RWPE1 (cell line): ENCODE results near the gene GNAZ.

Source experiments
- CTCF ChIA-PET: fragments of 350-600 bp; sonication (Branson Sonifier 250); formaldehyde crosslinking; extraction: SDS; loops from one replicate; lab custom pipeline; 2021; lab: Yijun Ruan, JAX
- POLR2A ChIA-PET: fragments of 400-600 bp; formaldehyde crosslinking; extraction: SDS; loops from one replicate; lab custom pipeline; 2020; ENCODE audit warnings: antibody characterized with exemption; ENCODE audit not compliant: low non-redundant PET; lab: Yijun Ruan, JAX
- DNase-seq: peaks from one replicate; pipeline ENCODE4 v3.0.0; 2012; ENCODE audit warnings: low spot score
- H3K27ac ChIP-seq: fragments of 450-650 bp; 2 replicates; pipeline ENCODE4 v1.5.1; 2017
- TF ChIP-seq, protein P1 (sequence below): fragments of 450-650 bp; conservative IDR thresholded peaks from 2 replicates; pipeline ENCODE4 v1.5.1; 2017; ENCODE audit warnings: low read depth, mild to moderate bottlenecking

Gene GNAZ

GRCh38 chr22:23154461-23154860 lies 84.1 kb downstream of the GNAZ start:
- DNase-seq, result no peak
- POLR2A ChIA-PET, result no interaction called here
- CTCF ChIA-PET, result no interaction called here

GRCh38 chr22:23155143-23155542 lies 84.8 kb downstream of the GNAZ start:
- POLR2A ChIA-PET, result no interaction called here
- no peak for DNase-seq
- TF ChIP-seq, protein P1, sequence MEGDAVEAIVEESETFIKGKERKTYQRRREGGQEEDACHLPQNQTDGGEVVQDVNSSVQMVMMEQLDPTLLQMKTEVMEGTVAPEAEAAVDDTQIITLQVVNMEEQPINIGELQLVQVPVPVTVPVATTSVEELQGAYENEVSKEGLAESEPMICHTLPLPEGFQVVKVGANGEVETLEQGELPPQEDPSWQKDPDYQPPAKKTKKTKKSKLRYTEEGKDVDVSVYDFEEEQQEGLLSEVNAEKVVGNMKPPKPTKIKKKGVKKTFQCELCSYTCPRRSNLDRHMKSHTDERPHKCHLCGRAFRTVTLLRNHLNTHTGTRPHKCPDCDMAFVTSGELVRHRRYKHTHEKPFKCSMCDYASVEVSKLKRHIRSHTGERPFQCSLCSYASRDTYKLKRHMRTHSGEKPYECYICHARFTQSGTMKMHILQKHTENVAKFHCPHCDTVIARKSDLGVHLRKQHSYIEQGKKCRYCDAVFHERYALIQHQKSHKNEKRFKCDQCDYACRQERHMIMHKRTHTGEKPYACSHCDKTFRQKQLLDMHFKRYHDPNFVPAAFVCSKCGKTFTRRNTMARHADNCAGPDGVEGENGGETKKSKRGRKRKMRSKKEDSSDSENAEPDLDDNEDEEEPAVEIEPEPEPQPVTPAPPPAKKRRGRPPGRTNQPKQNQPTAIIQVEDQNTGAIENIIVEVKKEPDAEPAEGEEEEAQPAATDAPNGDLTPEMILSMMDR, result no peak
- no peak overlapping the region for H3K27ac ChIP-seq
- CTCF ChIA-PET, result no interaction called here

More at GRCh38 chr22:23154461-23154860, 84.1 kb downstream of the GNAZ start:
- TF ChIP-seq, protein P1, result no peak
- H3K27ac ChIP-seq, result no peak overlapping the region

DNA sequence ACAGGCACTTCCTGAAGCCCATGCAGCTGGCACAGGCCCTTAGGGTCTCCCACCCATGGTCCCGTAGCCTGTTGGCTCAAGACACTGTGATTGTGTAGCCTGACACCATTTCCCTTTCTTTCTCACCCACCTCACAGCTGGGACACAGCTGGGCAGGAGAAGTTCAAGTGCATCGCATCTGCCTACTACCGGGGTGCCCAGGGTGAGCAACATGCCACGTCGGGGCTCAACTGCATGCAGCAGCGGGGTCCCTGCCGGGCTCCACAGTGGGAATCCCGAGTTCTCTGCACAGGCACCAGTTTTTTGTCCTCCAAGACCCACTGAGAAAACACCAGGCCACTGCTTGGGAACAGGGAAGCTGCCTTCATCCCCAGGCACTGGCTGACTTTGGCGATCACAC lies 85.5 kb downstream of the GNAZ start:
- CTCF ChIA-PET, result interaction anchor here (0.9 kb wide), 1 partner anchor 16 kb away, joined by 6 read pairs; no protein-coding TSS in a partner anchor
- H3K27ac ChIP-seq, result no peak overlapping the region
- TF ChIP-seq, protein P1, result no peak
- DNase-seq, result no peak
- POLR2A ChIA-PET, result no interaction called here

DNA sequence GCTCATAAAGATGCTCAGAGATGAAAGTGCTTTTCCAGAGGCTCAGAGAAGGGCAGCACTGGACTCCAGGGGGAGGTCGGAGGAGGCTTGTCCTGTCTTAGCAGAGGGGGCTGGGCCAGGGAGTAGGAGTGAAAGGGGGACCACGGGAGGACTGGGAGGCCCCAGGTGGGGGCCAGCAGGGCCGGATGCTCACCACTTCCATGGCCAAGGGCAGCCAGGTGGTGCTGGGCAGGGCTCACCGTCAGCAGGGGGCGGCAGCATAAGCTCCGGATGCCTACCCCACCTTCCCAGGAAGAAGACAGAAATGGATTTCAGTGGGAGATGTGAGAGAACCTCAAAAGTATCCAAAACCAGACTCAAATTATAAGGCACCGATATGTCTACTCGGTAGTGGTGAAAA lies 86.0 kb downstream of the GNAZ start:
- no peak overlapping the region for H3K27ac ChIP-seq
- no peak for DNase-seq
- TF ChIP-seq, protein P1, result no peak
- ChIA-PET POLR2A (no interaction called here), CTCF (interaction anchor here (0.6 to 0.9 kb wide), 2 partner anchors 17 to 128 kb away, joined by 3 to 6 read pairs; no protein-coding TSS in a partner anchor)

- no peak overlapping the region for H3K27ac ChIP-seq
- DNase-seq, result no peak
- ChIA-PET CTCF (interaction anchor here (0.5 kb wide), 1 partner anchor 133 kb away, joined by 3 read pairs; no protein-coding TSS in a partner anchor), POLR2A (no interaction called here)
- TF ChIP-seq, protein P1, result no peak
These were observed 87.5 kb downstream of the GNAZ start for GRCh38 chr22:23157560-23158515.

- no peak for DNase-seq
- ChIA-PET CTCF (no interaction called here), POLR2A (no interaction called here)
- TF ChIP-seq, protein P1, result no peak
- H3K27ac ChIP-seq, result no peak overlapping the region
These were observed 88.4 kb downstream of the GNAZ start for GRCh38 chr22:23158516-23159290.
